Lower leg skin (tissue), 4 donors: ENCODE measurements around the gene C10orf53. TPM values are rescaled to one million over a fixed set of nuclear protein-coding genes. Genes with fewer than 3 reads are reported as not detected.
"Not testable (repeated sequence)": the region's sequence is repeated elsewhere in the genome, so short reads cannot be mapped to it uniquely, and the experiment has no call there.

Experiments
- DNase-seq, 2 donors: peaks; one replicate each; pipeline ENCODE4 v3.0.0-alpha.2; 2019; ENCODE audit warnings: low spot score in 2 of 2
- H3K4me3 ChIP-seq: fragments of 200-600 bp; sonication (generic); 2 replicates; pipeline ENCODE4 v1.5.1; 2017; ENCODE audit warnings: mild to moderate bottlenecking, low read depth; ENCODE audit not compliant: poor library complexity, severe bottlenecking
- CTCF ChIP-seq, 3 donors: fragments of 450-650 bp; IDR thresholded peaks; one replicate each; pipeline ENCODE4 v1.5.1; 2016; ENCODE audit warnings: antibody characterized with exemption in 3 of 3, mild to moderate bottlenecking in 3 of 3, moderate library complexity in 2 of 3
- POLR2A ChIP-seq, 2 donors: fragments of 450-650 bp; IDR thresholded peaks; one replicate each; pipeline ENCODE4 v1.6.1; 2016 to 2017; ENCODE audit warnings: antibody characterized with exemption in 2 of 2, mild to moderate bottlenecking in 1 of 2, moderate library complexity in 1 of 2
- whole genome bisulfite sequencing, 2 donors: methylation state at CpG; one replicate each; pipeline ENCODE4 v1.1.5; 2018; 5-methylcytosine and 5-hydroxymethylcytosine counted together
- intact Hi-C: fragments of 100-400 bp; cut with DNase I; formaldehyde crosslinking; loops from one replicate; pipeline ENCODE4 v1.15.0; 2023; ENCODE audit warnings: low total_unique reads
- total RNA-seq, 4 donors: library from RNA; depleted of rRNA; stranded (reverse); fragments of >200 nt; gene quantifications; one replicate each; pipeline ENCODE4 v1.1.0, GENCODE V29; 2016

The C10orf53 gene
- total RNA-seq, 4 donors from 2014 or later = not detected

- DNase-seq = no peak
- intact Hi-C loops = no loop called here
- WGBS, 2 donors = 86 to 87% methylated on average over 5 of the region's 5 CpGs
- no peak overlapping the region for H3K4me3 ChIP-seq
- no peak for TF ChIP-seq POLR2A (IDR thresholded peaks at IDR 0.05)
- TF ChIP-seq CTCF (IDR thresholded peaks at IDR 0.05) = no peak
These were observed 12.8 kb upstream of the C10orf53 start for GRCh38 chr10:49666685-49667084.

- 56 to 61% methylated on average over 2 of the region's 2 CpGs for WGBS, 2 donors
- no peak for DNase-seq
- intact Hi-C loops = no loop called here
These were observed 11.5 kb upstream of the C10orf53 start for GRCh38 chr10:49667991-49668390.

GRCh38 chr10:49668684-49669083 is 10.8 kb upstream of the C10orf53 start:
- 38 to 48% methylated on average over 6 of the region's 6 CpGs for WGBS, 2 donors

More at GRCh38 chr10:49667991-49668390, 11.5 kb upstream of the C10orf53 start:
- TF ChIP-seq POLR2A (IDR thresholded peaks at IDR 0.05) = no peak
- no peak for TF ChIP-seq CTCF (IDR thresholded peaks at IDR 0.05)
- H3K4me3 ChIP-seq = no peak overlapping the region

GRCh38 chr10:49678827-49679479 is 498 bp upstream of the C10orf53 start:
- no peak for TF ChIP-seq POLR2A (IDR thresholded peaks at IDR 0.05)
- no peak for TF ChIP-seq CTCF (IDR thresholded peaks at IDR 0.05)
- DNase-seq = no peak
- no peak overlapping the region for H3K4me3 ChIP-seq
- 20 to 21% methylated on average over 19 of the region's 19 CpGs for WGBS, 2 donors
- intact Hi-C loops = no loop called here

More at GRCh38 chr10:49668684-49669083, 10.8 kb upstream of the C10orf53 start:
- intact Hi-C loops = no loop called here
- H3K4me3 ChIP-seq = no peak overlapping the region
- TF ChIP-seq CTCF (IDR thresholded peaks at IDR 0.05) = no peak
- TF ChIP-seq POLR2A (IDR thresholded peaks at IDR 0.05) = no peak
- DNase-seq = no peak

- WGBS, 2 donors = 66 to 79% methylated on average over 4 to 5 of the region's 5 CpGs
- H3K4me3 ChIP-seq, intact Hi-C loops, DNase-seq: not testable (repeated sequence)
These were observed 3.0 kb downstream of the C10orf53 start for GRCh38 chr10:49682449-49682848.

GRCh38 chr10:49682879-49683278 is 3.4 kb downstream of the C10orf53 start:
- DNase-seq = no peak
- TF ChIP-seq POLR2A (IDR thresholded peaks at IDR 0.05) (no peak), CTCF (IDR thresholded peaks at IDR 0.05) (no peak)
- WGBS, 2 donors = 94% methylated on average over 2 of the region's 2 CpGs
- H3K4me3 ChIP-seq = no peak overlapping the region
- intact Hi-C loops = no loop called here
